IMR-90 (cell line): ENCODE measurements around the gene MYOM1. TPM values are rescaled to one million over a fixed set of nuclear protein-coding genes. Genes with fewer than 3 reads are reported as not detected.

Source experiments
- ATAC-seq: fragments of 200-7000 bp; cut with Tn5 transposase; 2 replicates; pipeline ENCODE4 v1.9.1; 2020; ENCODE audit warnings: low read depth, mild to moderate bottlenecking, moderate library complexity
- BruUV-seq: library from RNA; stranded (reverse); fragments of 400-500 nt; replicated peaks from 2 replicates; lab custom pipeline; 2021; lab: Mats Ljungman, UMichigan
- CTCF ChIA-PET: fragments of 300-600 bp; formaldehyde crosslinking; extraction: SDS; loops from one replicate; lab custom pipeline; 2021; ENCODE audit warnings: antibody characterized with exemption; lab: Yijun Ruan, JAX
- POLR2A ChIA-PET: fragments of 300-600 bp; sonication (Branson Sonifier 250); formaldehyde crosslinking; loops from one replicate; lab custom pipeline; 2022; ENCODE audit warnings: antibody characterized with exemption; ENCODE audit not compliant: unreplicated experiment; lab: Charles Lee
- DNase-seq: peaks from one replicate; pipeline ENCODE4 v3.0.0; 2013
- H2AFZ ChIP-seq: replicated peaks from 2 replicates; pipeline ENCODE3; 2013; ENCODE audit warnings: low read length, mild to moderate bottlenecking; ENCODE audit not compliant: poor library complexity
- H2AK5ac ChIP-seq: 2 replicates; pipeline ENCODE4 v1.6.1; 2013; ENCODE audit warnings: low read depth, low read length, inconsistent platforms
- H2AK9ac ChIP-seq: replicated peaks from 2 replicates; pipeline ENCODE3; 2013; ENCODE audit warnings: mild to moderate bottlenecking, low read depth, low read length, moderate library complexity; ENCODE audit not compliant: poor library complexity
- H2BK120ac ChIP-seq: 2 replicates; pipeline ENCODE4 v1.6.1; 2013; ENCODE audit warnings: low read depth, low read length, inconsistent platforms
- H2BK15ac ChIP-seq: 3 replicates; pipeline ENCODE4 v1.6.1; 2013; ENCODE audit warnings: low read depth, low read length, inconsistent platforms
- H2BK20ac ChIP-seq: 2 replicates; pipeline ENCODE4 v1.6.1; 2013; ENCODE audit warnings: low read depth, mild to moderate bottlenecking, inconsistent platforms, low read length, moderate library complexity
- H2BK5ac ChIP-seq: 2 replicates; pipeline ENCODE4 v1.6.1; 2013; ENCODE audit warnings: mild to moderate bottlenecking, low read depth, low read length, inconsistent platforms; ENCODE audit not compliant: poor library complexity, severe bottlenecking
- H3K14ac ChIP-seq: replicated peaks from 2 replicates; pipeline ENCODE4 v1.6.1; 2013; ENCODE audit warnings: low read depth, low read length, inconsistent platforms
- H3K18ac ChIP-seq: 2 replicates; pipeline ENCODE4 v1.6.1; 2013; ENCODE audit warnings: low read depth, low read length, control low read depth
- H3K23ac ChIP-seq: 2 replicates; pipeline ENCODE4 v1.6.1; 2013; ENCODE audit warnings: low read depth, low read length, inconsistent platforms
- H3K27ac ChIP-seq: 2 replicates; pipeline ENCODE4 v1.5.1; 2013; ENCODE audit warnings: mild to moderate bottlenecking, control low read depth, low read length; ENCODE audit not compliant: insufficient read depth
- H3K27me3 ChIP-seq: 2 replicates; pipeline ENCODE4 v1.6.1; 2013; ENCODE audit warnings: low read length; ENCODE audit not compliant: control insufficient read depth, insufficient read depth
- H3K36me3 ChIP-seq: 2 replicates; pipeline ENCODE4 v1.6.1; 2013; ENCODE audit warnings: low read length, mixed read lengths; ENCODE audit not compliant: control insufficient read depth, insufficient read depth
- H3K4ac ChIP-seq: 2 replicates; pipeline ENCODE4 v1.6.1; 2013; ENCODE audit warnings: low read depth, low read length, inconsistent platforms
- H3K4me1 ChIP-seq: 2 replicates; pipeline ENCODE4 v1.6.1; 2013; ENCODE audit warnings: low read length, mixed read lengths; ENCODE audit not compliant: control insufficient read depth, insufficient read depth
- H3K4me2 ChIP-seq: 2 replicates; pipeline ENCODE4 v1.6.1; 2013; ENCODE audit warnings: low read depth, mild to moderate bottlenecking, control low read depth, low read length, moderate library complexity
- H3K4me3 ChIP-seq: 2 replicates; pipeline ENCODE4 v1.5.1; 2013; ENCODE audit warnings: low read depth, mild to moderate bottlenecking, control low read depth, low read length, moderate library complexity; ENCODE audit not compliant: insufficient read depth
- H3K56ac ChIP-seq: 2 replicates; pipeline ENCODE4 v1.6.1; 2013; ENCODE audit warnings: low read length, inconsistent platforms; ENCODE audit not compliant: insufficient read depth; ENCODE audit errors: extremely low read depth
- H3K79me1 ChIP-seq, 2 experiments: 2 replicates each; pipeline ENCODE4 v1.6.1; 2013; ENCODE audit warnings: low read length in 2 of 2, inconsistent platforms in 1 of 2, low read depth in 1 of 2
- H3K9ac ChIP-seq: 2 replicates; pipeline ENCODE4 v1.6.1; 2013; ENCODE audit warnings: low read depth, low read length, control low read depth
- H3K9me1 ChIP-seq: 2 replicates; pipeline ENCODE4 v1.6.1; 2013; ENCODE audit warnings: low read length, inconsistent platforms; ENCODE audit not compliant: insufficient read depth
- H3K9me3 ChIP-seq: 2 replicates; pipeline ENCODE4 v1.6.1; 2013; ENCODE audit warnings: low read length; ENCODE audit not compliant: control insufficient read depth, insufficient read depth
- H4K20me1 ChIP-seq: 2 replicates; pipeline ENCODE4 v1.6.1; 2013; ENCODE audit warnings: low read length, inconsistent platforms; ENCODE audit not compliant: insufficient read depth
- H4K5ac ChIP-seq: 2 replicates; pipeline ENCODE4 v1.6.1; 2013; ENCODE audit warnings: mild to moderate bottlenecking, low read depth, low read length, control low read depth
- H4K8ac ChIP-seq, 2 experiments: 2 replicates each; pipeline ENCODE4 v1.6.1; 2013; ENCODE audit warnings: low read depth in 2 of 2, low read length in 2 of 2, control low read depth in 1 of 2, inconsistent platforms in 1 of 2
- H4K91ac ChIP-seq: 2 replicates; pipeline ENCODE4 v1.6.1; 2013; ENCODE audit warnings: low read depth, low read length, inconsistent platforms; ENCODE audit not compliant: insufficient read depth
- BHLHE40 ChIP-seq: fragments of 150-350 bp; IDR thresholded peaks from 2 replicates; pipeline ENCODE4 v1.6.1; 2016; ENCODE audit warnings: mild to moderate bottlenecking, low read depth, low read length
- CEBPB ChIP-seq: IDR thresholded peaks from 2 replicates; pipeline ENCODE4 v1.6.1; 2012; ENCODE audit warnings: low read depth, low read length, improper control_type of control experiment
- CTCF ChIP-seq: conservative IDR thresholded peaks from 2 replicates; pipeline ENCODE4 v1.5.1; 2012; ENCODE audit warnings: mild to moderate bottlenecking, low read depth, low read length, improper control_type of control experiment
- FOS ChIP-seq: fragments of 150-350 bp; IDR thresholded peaks from 2 replicates; pipeline ENCODE4 v1.6.1; 2016; ENCODE audit warnings: low read depth, low read length
- MAZ ChIP-seq: IDR thresholded peaks from 2 replicates; pipeline ENCODE4 v1.6.1; 2012; ENCODE audit warnings: low read depth, mild to moderate bottlenecking, low read length, improper control_type of control experiment, moderate library complexity, borderline replicate concordance
- POLR2A ChIP-seq: IDR thresholded peaks from 2 replicates; pipeline ENCODE4 v1.6.1; 2012; ENCODE audit warnings: mild to moderate bottlenecking, low read depth, low read length
- RAD21 ChIP-seq: IDR thresholded peaks from 2 replicates; pipeline ENCODE4 v1.6.1; 2012; ENCODE audit warnings: low read length, improper control_type of control experiment
- SMC3 ChIP-seq: fragments of 150-350 bp; IDR thresholded peaks from 2 replicates; pipeline ENCODE4 v1.6.1; 2016; ENCODE audit warnings: low read depth, mild to moderate bottlenecking, antibody characterized with exemption, low read length, moderate library complexity
- WGBS, 2 experiments: methylation state at CpG; one replicate each; pipeline versions ENCODE4 v1.1.5 to v1.1.7; 2013; ENCODE audit warnings: missing lambda C conversion rate in 2 of 2; ENCODE audit not compliant: insufficient read length in 1 of 2; ENCODE audit errors: extremely low coverage in 2 of 2; 5-methylcytosine and 5-hydroxymethylcytosine counted together
- dilution Hi-C: fragments of 300-500 bp; cut with HindIII; formaldehyde crosslinking; loops from one replicate; pipeline ENCODE4 v1.14.3; 2018; ENCODE audit warnings: low sequenced_read_pairs; ENCODE audit not compliant: unreplicated experiment
- in situ Hi-C: fragments of 300-500 bp; cut with MboI; formaldehyde crosslinking; loops from 3 replicates; pipeline ENCODE4 v1.14.3; 2019; ENCODE audit warnings: low sequenced_read_pairs, inconsistent platforms, mixed read lengths
- intact Hi-C: fragments of 100-400 bp; cut with micrococcal nuclease; formaldehyde crosslinking; loops from 2 replicates; pipeline ENCODE4 v1.10.0; 2022
- polyA plus RNA-seq, 3 experiments: library from polyadenylated mRNA; depleted of rRNA; stranded (reverse); fragments of >200 nt; gene quantifications; 2 replicates each; pipeline ENCODE4 v1.2.3, GENCODE V29; 2012; ENCODE audit warnings: low replicate concordance in 1 of 3
- total RNA-seq: library from RNA; depleted of rRNA; stranded (reverse); fragments of >200 nt; gene quantifications from 2 replicates; pipeline ENCODE4 v1.2.3, GENCODE V29; 2012
- TF ChIP-seq, protein P1 (sequence below): fragments of 150-350 bp; IDR thresholded peaks from 2 replicates; pipeline ENCODE4 v1.6.1; 2016; ENCODE audit warnings: low read depth, mild to moderate bottlenecking, low read length, moderate library complexity, borderline replicate concordance

Gene MYOM1
- total and polyA plus RNA-seq, 2 of the 4 experiments (the other 2 are of a cell fraction): under 0.01 to 0.10 TPM

DNA sequence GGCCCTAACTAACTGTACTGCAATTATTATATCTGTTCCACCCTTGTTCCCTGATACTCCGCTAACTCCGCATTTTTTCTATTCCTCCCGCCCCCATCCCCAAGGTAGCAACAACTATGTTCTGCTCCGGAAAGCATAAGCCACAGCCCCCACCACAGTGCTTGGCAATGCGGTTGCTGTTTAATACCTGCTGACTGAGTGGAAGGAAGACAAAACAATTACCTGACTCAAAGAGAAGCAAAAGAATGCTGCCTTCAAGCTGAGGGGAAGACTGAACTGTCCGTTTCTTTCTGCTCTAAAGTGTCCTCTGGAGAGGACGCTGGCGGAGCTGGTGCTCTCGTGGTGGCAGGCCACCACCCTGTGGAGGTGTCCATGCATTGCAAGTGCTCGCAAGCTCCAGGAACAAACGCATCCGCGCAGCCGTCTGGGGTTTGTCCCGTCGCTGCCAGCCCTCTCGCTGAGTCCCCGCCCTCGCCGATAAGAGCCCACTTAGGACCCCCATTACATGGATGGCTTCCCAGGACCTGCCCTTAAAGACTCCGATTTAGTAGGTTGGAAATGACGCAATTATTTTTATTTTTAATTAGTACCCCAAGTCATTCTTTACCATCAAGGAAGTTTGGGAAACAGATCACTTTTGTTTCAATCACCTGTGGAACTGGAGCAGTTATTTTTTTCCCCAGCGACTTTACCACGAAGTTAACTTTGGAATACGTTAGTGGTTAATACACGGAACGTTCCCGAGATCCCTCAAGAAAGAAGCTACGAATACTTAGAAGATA lies 26.3 kb upstream of the MYOM1 start:
- Histone ChIP-seq H3K4me3 (no peak overlapping the region), H3K9me3 (peaks cover 4% of the 10 kb centered on the region; the same call in 1 of the 2 replicates), H4K91ac (0 out of 2 replicates have a peak overlapping the region, but pooled peaks have one; percentile 90), H2AK5ac (no peak overlapping the region), H3K18ac (no peak overlapping the region), H2AK9ac (peak overlapping the region; percentile 76), H3K9me1 (no peaks in the 10 kb centered on the region), H3K14ac (0 out of 2 replicates have a peak overlapping the region, but pooled peaks have one; percentile 67), H3K27ac (peak overlapping the region; percentile 97; the same call in 1 of the 2 replicates), H2BK120ac (0 out of 2 replicates have a peak overlapping the region, but pooled peaks have one; percentile 84), H3K4me2 (peak overlapping the region; percentile 61), H3K79me1 (peaks cover 7 to 14% of the 10 kb centered on the region in 2 experiments; a peak in 2 of 4 replicates), H2BK5ac (no peak overlapping the region), H3K4me1 (peaks cover 6% of the 10 kb centered on the region; the same call in 1 of the 2 replicates), H2BK20ac (0 out of 2 replicates have a peak overlapping the region, but pooled peaks have one; percentile 8), H3K9ac (no peak overlapping the region), H3K23ac (no peak overlapping the region), H3K4ac (peak overlapping the region; percentile 89; the same call in 1 of the 2 replicates), H2AFZ (peak overlapping the region; percentile 90), H3K56ac (no peak overlapping the region), H3K36me3 (peaks cover 3% of the 10 kb centered on the region), H4K8ac (peak overlapping the region; percentile 81 to 98; a peak in 3 of 4 replicates), H4K20me1 (peaks cover 5% of the 10 kb centered on the region; the same call in 1 of the 2 replicates), H4K5ac (no peak overlapping the region), H2BK15ac (peak overlapping the region; percentile 53; the same call in 1 of the 3 replicates), H3K27me3 (no peaks in the 10 kb centered on the region)
- in situ Hi-C loops: loop anchor here (5.0 kb wide), 1 partner anchor 309 kb away; no protein-coding TSS in a partner anchor
- DNase-seq (peak; percentile 82), ATAC-seq (peak; percentile 59)
- dilution Hi-C loops: no loop called here
- 0 out of 2 replicates have a peak, but pooled peaks have one; percentile 10 for TF ChIP-seq MAZ
- 0 out of 2 replicates have a peak, but pooled peaks have one; percentile 17 for TF ChIP-seq CEBPB
- peak; percentile 89 for TF ChIP-seq CTCF
- peak; percentile 84 for TF ChIP-seq SMC3
- no peak for TF ChIP-seq BHLHE40
- TF ChIP-seq, protein P1, sequence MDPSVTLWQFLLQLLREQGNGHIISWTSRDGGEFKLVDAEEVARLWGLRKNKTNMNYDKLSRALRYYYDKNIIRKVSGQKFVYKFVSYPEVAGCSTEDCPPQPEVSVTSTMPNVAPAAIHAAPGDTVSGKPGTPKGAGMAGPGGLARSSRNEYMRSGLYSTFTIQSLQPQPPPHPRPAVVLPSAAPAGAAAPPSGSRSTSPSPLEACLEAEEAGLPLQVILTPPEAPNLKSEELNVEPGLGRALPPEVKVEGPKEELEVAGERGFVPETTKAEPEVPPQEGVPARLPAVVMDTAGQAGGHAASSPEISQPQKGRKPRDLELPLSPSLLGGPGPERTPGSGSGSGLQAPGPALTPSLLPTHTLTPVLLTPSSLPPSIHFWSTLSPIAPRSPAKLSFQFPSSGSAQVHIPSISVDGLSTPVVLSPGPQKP: no peak
- peak; percentile 45; the same call in 1 of the 2 replicates for TF ChIP-seq POLR2A
- TF ChIP-seq RAD21: peak; percentile 95
- TF ChIP-seq FOS: no peak
- ChIA-PET CTCF (interaction anchor here (0.5 to 1.7 kb wide), 9 partner anchors 11 to 810 kb away, joined by 3 to 5 read pairs (median 3); no protein-coding TSS in a partner anchor), POLR2A (no interaction called here)
- intact Hi-C loops: loop anchor here (1.0 to 10.0 kb wide), 6 partner anchors 95 to 479 kb away; partner anchors contain the start of gene LPIN2
- BruUV-seq: no TSS peak
- 35% methylated on average over 7 of the region's 29 CpGs; no CpG with 5 or more reads in 1 of the 2 experiments for WGBS, 2 experiments
